Measurements from ENCODE around the gene ANKHD1.
A peak's percentile ranks its signal among the peaks of the same experiment; 100 is the strongest.
"Not testable (repeated sequence)": the region's sequence is repeated elsewhere in the genome, so short reads cannot be mapped to it uniquely, and the experiment has no call there.

Gene ANKHD1

GRCh38 chr5:140564196-140565023 is 162.8 kb downstream of the ANKHD1 start, which contains the start of the genes APBB3 and SLC35A4:
Gene APBB3, minus strand, starts transcription at chr5:140564598. Its CDS starts 353 bp downstream, at chr5:140564245.
Gene SLC35A4, plus strand, starts transcription at chr5:140564828. Its CDS starts 2,342 bp downstream, at chr5:140567170.
- DNase-seq = peak; percentile 92 to 100 (median 98)

GRCh38 chr5:140565024-140565779 is 163.6 kb downstream of the ANKHD1 start:
- no peak for DNase-seq

- DNase-seq = no peak
Measured at GRCh38 chr5:140565780-140566095, 164.1 kb downstream of the ANKHD1 start.

GRCh38 chr5:140566665-140567064 is 165.0 kb downstream of the ANKHD1 start:
- DNase-seq = no peak

- DNase-seq = no peak
Measured at GRCh38 chr5:140567136-140567818, 165.6 kb downstream of the ANKHD1 start.

GRCh38 chr5:140567871-140568270 is 166.2 kb downstream of the ANKHD1 start:
- no peak for DNase-seq

GRCh38 chr5:140568443-140569063 is 166.9 kb downstream of the ANKHD1 start:
- no peak for DNase-seq

- no peak for DNase-seq
Measured at GRCh38 chr5:140569197-140569596, 167.6 kb downstream of the ANKHD1 start.

- peak in 3 of 14 donors; percentile 26 to 92 (median 58) for DNase-seq
Measured at GRCh38 chr5:140570058-140570457, 168.4 kb downstream of the ANKHD1 start.

- no peak for DNase-seq
Measured at GRCh38 chr5:140570488-140570887, 168.9 kb downstream of the ANKHD1 start.

- DNase-seq = no peak
Measured at GRCh38 chr5:140571105-140571504, 169.5 kb downstream of the ANKHD1 start.

GRCh38 chr5:140573683-140574082 is 172.1 kb downstream of the ANKHD1 start:
- DNase-seq = no peak

- DNase-seq = no peak
Measured at GRCh38 chr5:140574165-140574564, 172.5 kb downstream of the ANKHD1 start.

- peak in 5 of 14 donors; percentile 19 to 52 (median 46) for DNase-seq
Measured at GRCh38 chr5:140575309-140575708, 173.7 kb downstream of the ANKHD1 start.

- DNase-seq = no peak
Measured at GRCh38 chr5:140576776-140577201, 175.2 kb downstream of the ANKHD1 start.

- DNase-seq = not testable (repeated sequence)
Measured at GRCh38 chr5:140579188-140579747, 177.6 kb downstream of the ANKHD1 start.

GRCh38 chr5:140587495-140587894 is 185.9 kb downstream of the ANKHD1 start:
- DNase-seq = no peak

GRCh38 chr5:140588311-140589070 is 186.9 kb downstream of the ANKHD1 start:
- DNase-seq = no peak
